H1 (cell line): Measurements from ENCODE around the gene RARB. TPM values are rescaled to one million over a fixed set of nuclear protein-coding genes. Genes with fewer than 3 reads are reported as not detected.

Experiments
- CTCF ChIA-PET: fragments of 300-600 bp; sonication (Branson Sonifier 250); formaldehyde crosslinking; loops from one replicate; lab custom pipeline; 2021; ENCODE audit not compliant: partially characterized antibody; lab: Charles Lee
- POLR2A ChIA-PET: fragments of 300-600 bp; sonication (Branson Sonifier 250); formaldehyde crosslinking; loops from one replicate; lab custom pipeline; 2021; ENCODE audit warnings: inconsistent platforms; ENCODE audit not compliant: partially characterized antibody; lab: Charles Lee
- DNase-seq, 2 experiments: peaks; one replicate each; pipeline versions ENCODE4 v3.0.0 to v3.0.0-alpha.2; 2010 to 2022; ENCODE audit warnings: low spot score in 2 of 2, low read depth in 1 of 2, mixed read lengths in 1 of 2
- FAIRE-seq: peaks from 2 replicates; lab custom pipeline; 2011; peaks lifted over from hg19 to GRCh38; lab: Jason Lieb, UNC
- H2AFZ ChIP-seq: 2 replicates; pipeline ENCODE4 v1.8.1; 2012; ENCODE audit warnings: low read length, inconsistent platforms
- H2AK5ac ChIP-seq: 2 replicates; pipeline ENCODE4 v1.6.1; 2013; ENCODE audit warnings: low read depth, low read length
- H2BK120ac ChIP-seq: replicated peaks from 2 replicates; pipeline ENCODE3; 2013; ENCODE audit warnings: low read depth, low read length, inconsistent platforms
- H2BK12ac ChIP-seq: 2 replicates; pipeline ENCODE4 v1.6.1; 2013; ENCODE audit warnings: low read depth, low read length
- H2BK15ac ChIP-seq: 2 replicates; pipeline ENCODE4 v1.6.1; 2013; ENCODE audit warnings: low read length
- H2BK20ac ChIP-seq: 2 replicates; pipeline ENCODE4 v1.6.1; 2013; ENCODE audit warnings: low read length
- H2BK5ac ChIP-seq: 2 replicates; pipeline ENCODE4 v1.6.1; 2013; ENCODE audit warnings: low read depth, low read length
- H3K14ac ChIP-seq: 2 replicates; pipeline ENCODE4 v1.6.1; 2013; ENCODE audit warnings: inconsistent platforms; ENCODE audit not compliant: insufficient read length
- H3K18ac ChIP-seq: 2 replicates; pipeline ENCODE4 v1.6.1; 2013; ENCODE audit warnings: low read length; ENCODE audit errors: extremely low read depth
- H3K23ac ChIP-seq: 2 replicates; pipeline ENCODE4 v1.6.1; 2013; ENCODE audit warnings: inconsistent platforms; ENCODE audit not compliant: insufficient read length
- H3K23me2 ChIP-seq: 2 replicates; pipeline ENCODE4 v1.6.1; 2013; ENCODE audit warnings: low read depth, low read length
- H3K27ac ChIP-seq: 2 replicates; pipeline ENCODE4 v1.6.1; 2011; ENCODE audit warnings: low read depth, low read length, inconsistent platforms
- H3K27me3 ChIP-seq, 4 experiments: replicated peaks in 1 of 4; 1 replicate in 1 of 4; 2 replicates in 3 of 4; pipeline versions ENCODE4 v1.6.1 to v1.8.1; 2011 to 2013; ENCODE audit warnings: low read length in 3 of 4, mild to moderate bottlenecking in 3 of 4, inconsistent platforms in 2 of 4, mixed read lengths in 2 of 4, moderate library complexity in 1 of 4; ENCODE audit not compliant: control insufficient read depth in 3 of 4, insufficient read depth in 3 of 4; ENCODE audit errors: extremely low read depth in 1 of 4
- H3K36me3 ChIP-seq, 4 experiments: 2 replicates each; pipeline versions ENCODE4 v1.6.1 to v1.8.1; 2011 to 2013; ENCODE audit warnings: mild to moderate bottlenecking in 4 of 4, low read length in 3 of 4, moderate library complexity in 2 of 4, control low read depth in 1 of 4, inconsistent platforms in 1 of 4; ENCODE audit not compliant: insufficient read depth in 4 of 4, control insufficient read depth in 2 of 4
- H3K4ac ChIP-seq: replicated peaks from 2 replicates; pipeline ENCODE3; 2013; ENCODE audit warnings: low read length, low read depth, mixed read lengths, inconsistent platforms; ENCODE audit not compliant: insufficient read length
- H3K4me1 ChIP-seq, 4 experiments: replicated peaks in 1 of 4; 1 replicate in 1 of 4; 2 replicates in 3 of 4; pipeline versions ENCODE4 v1.6.1 to v1.8.1; 2011 to 2013; ENCODE audit warnings: low read length in 3 of 4, inconsistent platforms in 2 of 4, mixed read lengths in 1 of 4; ENCODE audit not compliant: insufficient read depth in 4 of 4, control insufficient read depth in 3 of 4
- H3K4me2 ChIP-seq, 2 experiments: 2 replicates each; pipeline versions ENCODE4 v1.6.1 to v1.8.1; 2011 to 2013; ENCODE audit warnings: low read depth in 2 of 2, low read length in 2 of 2, control low read depth in 1 of 2, inconsistent platforms in 1 of 2, mild to moderate bottlenecking in 1 of 2; ENCODE audit not compliant: insufficient read depth in 1 of 2
- H3K4me3 ChIP-seq, 4 experiments: fragments of 200-600, 300-600 bp in 1 of 4; sonication (generic), shearing (Covaris generic), sonication (Bioruptor Twin) in 1 of 4; 2 replicates each; pipeline versions ENCODE4 v1.5.1 to v1.8.1; 2011 to 2016; ENCODE audit warnings: low read length in 4 of 4, low read depth in 3 of 4, control low read depth in 2 of 4, inconsistent platforms in 2 of 4, mild to moderate bottlenecking in 2 of 4, mixed read lengths in 1 of 4, moderate library complexity in 1 of 4; ENCODE audit not compliant: insufficient read depth in 2 of 4; ENCODE audit errors: extremely low read depth in 1 of 4
- H3K56ac ChIP-seq: replicated peaks from 2 replicates; pipeline ENCODE3; 2013; ENCODE audit warnings: low read depth, mild to moderate bottlenecking, mixed read lengths, low read length, inconsistent platforms; ENCODE audit not compliant: insufficient read length
- H3K79me1 ChIP-seq: 2 replicates; pipeline ENCODE4 v1.6.1; 2013; ENCODE audit warnings: low read depth, low read length, control low read depth
- H3K79me2 ChIP-seq, 2 experiments: 2 replicates each; pipeline versions ENCODE4 v1.6.1 to v1.8.1; 2012 to 2013; ENCODE audit warnings: low read length in 2 of 2, mild to moderate bottlenecking in 2 of 2, inconsistent platforms in 1 of 2; ENCODE audit not compliant: insufficient read depth in 2 of 2, control insufficient read depth in 1 of 2
- H3K9ac ChIP-seq, 4 experiments: replicated peaks in 1 of 4; 1 replicate in 1 of 4; 2 replicates in 3 of 4; pipeline versions ENCODE4 v1.6.1 to v1.8.1; 2011 to 2013; ENCODE audit warnings: low read depth in 3 of 4, low read length in 3 of 4, control low read depth in 2 of 4, mild to moderate bottlenecking in 2 of 4, moderate library complexity in 2 of 4, inconsistent platforms in 1 of 4; ENCODE audit errors: extremely low read depth in 1 of 4
- H3K9me3 ChIP-seq, 2 experiments: 2 replicates each; pipeline versions ENCODE4 v1.6.1 to v1.8.1; 2012 to 2013; ENCODE audit warnings: mild to moderate bottlenecking in 2 of 2, moderate library complexity in 2 of 2, control low read depth in 1 of 2, inconsistent platforms in 1 of 2, low read depth in 1 of 2, low read length in 1 of 2, mixed read lengths in 1 of 2; ENCODE audit not compliant: insufficient read depth in 2 of 2
- H4K20me1 ChIP-seq, 2 experiments: replicated peaks in 1 of 2; 2 replicates each; pipeline versions ENCODE3 to v1.8.1; 2011 to 2013; ENCODE audit warnings: inconsistent platforms in 2 of 2, low read length in 2 of 2, mild to moderate bottlenecking in 1 of 2; ENCODE audit not compliant: insufficient read depth in 2 of 2, control insufficient read depth in 1 of 2
- H4K5ac ChIP-seq: 2 replicates; pipeline ENCODE4 v1.6.1; 2013; ENCODE audit warnings: low read length, low read depth, mixed read lengths, inconsistent platforms; ENCODE audit not compliant: insufficient read length
- H4K8ac ChIP-seq: 2 replicates; pipeline ENCODE4 v1.8.0; 2013; ENCODE audit warnings: mild to moderate bottlenecking, moderate library complexity, low read length, inconsistent platforms; ENCODE audit not compliant: insufficient read depth; ENCODE audit errors: extremely low read depth
- H4K91ac ChIP-seq: replicated peaks from 2 replicates; pipeline ENCODE3; 2013; ENCODE audit warnings: low read length, mixed read lengths, inconsistent platforms; ENCODE audit not compliant: insufficient read length
- CBX5 ChIP-seq: fragments of 300-800, 300-1000 bp; sonication (generic); IDR thresholded peaks from 2 replicates; pipeline ENCODE4 v1.7.1; 2016; ENCODE audit warnings: antibody characterized with exemption, low read length, low read depth
- EGR1 ChIP-seq: IDR thresholded peaks from 2 replicates; pipeline ENCODE4 v1.6.1; 2011; ENCODE audit warnings: low read depth, low read length, borderline replicate concordance
- FOSL1 ChIP-seq: IDR thresholded peaks from 2 replicates; pipeline ENCODE4 v1.6.1; 2011; ENCODE audit warnings: mild to moderate bottlenecking, low read depth, low read length, moderate library complexity; ENCODE audit not compliant: insufficient read depth
- HDAC6 ChIP-seq: IDR thresholded peaks from one replicate; pipeline ENCODE4 v1.7.1; 2012; ENCODE audit warnings: low read depth, mild to moderate bottlenecking, inconsistent platforms, low read length, moderate library complexity
- MAFK ChIP-seq: IDR thresholded peaks from 2 replicates; pipeline ENCODE4 v1.6.1; 2012; ENCODE audit warnings: low read depth, mild to moderate bottlenecking, improper control_type of control experiment, low read length
- RNF2 ChIP-seq: fragments of 200-900, 300-1000 bp; sonication (generic); IDR thresholded peaks from 2 replicates; pipeline ENCODE4 v1.7.1; 2016; ENCODE audit warnings: borderline replicate concordance, low read depth, mild to moderate bottlenecking, antibody characterized with exemption, low read length; ENCODE audit not compliant: poor library complexity, severe bottlenecking; ENCODE audit errors: missing control alignments
- SAP30 ChIP-seq: fragments of 300-600 bp; sonication (generic); IDR thresholded peaks from 2 replicates; pipeline ENCODE4 v1.7.1; 2012; ENCODE audit warnings: low read length, moderate library complexity, mild to moderate bottlenecking, inconsistent platforms; ENCODE audit not compliant: insufficient read depth, insufficient replicate concordance
- WGBS, 2 experiments: shearing (Covaris generic) in 1 of 2; methylation state at CpG; one replicate each; pipeline versions ENCODE4 v1.1.6 to v1.1.7; 2013 to 2015; ENCODE audit warnings: low lambda C conversion rate in 2 of 2, mixed read lengths in 2 of 2, inconsistent platforms in 1 of 2, low coverage in 1 of 2, missing lambda C conversion rate in 1 of 2; ENCODE audit not compliant: insufficient replicate concordance in 2 of 2, insufficient coverage in 1 of 2, insufficient read length in 1 of 2; ENCODE audit errors: extremely low coverage in 1 of 2, missing lambda C conversion rate in 1 of 2; 5-methylcytosine and 5-hydroxymethylcytosine counted together
- polyA plus RNA-seq, 7 experiments: library from polyadenylated mRNA; depleted of rRNA in 3 of 7; stranded (reverse) in 5 of 7; unstranded in 2 of 7; fragments of >200 nt in 5 of 7; fragments of 200-250 nt in 2 of 7; gene quantifications; 1 replicate in 5 of 7; 2 replicates in 1 of 7; 4 replicates in 1 of 7; pipeline versions ENCODE4 v1.2.1 to v1.2.3, GENCODE V29; 2011 to 2013; ENCODE audit warnings: missing spikeins in 2 of 7, mixed read lengths in 2 of 7
- total RNA-seq: library from RNA; stranded (reverse); fragmentation: NEBNext Ultra II Directional; extraction: Animal tissue kit (Norgen Biotek cat#: 25700); gene quantifications from 2 replicates; pipeline ENCODE4 v1.2.1, GENCODE V29; 2021
- TF ChIP-seq, protein P1 (sequence below): IDR thresholded peaks from 2 replicates; pipeline ENCODE4 v1.6.1; 2012; ENCODE audit warnings: inconsistent platforms

The RARB gene
- total and polyA plus RNA-seq, 2 of the 8 experiments (the other 6 are each of a cell fraction or from before 2014, with no cell fraction given), result 0.15 to 0.22 TPM

- no peak overlapping the region for H3K23ac ChIP-seq
- H3K23me2 ChIP-seq, result no peaks in the 10 kb centered on the region
- H3K36me3 ChIP-seq, result peaks cover 6 to 38% (median 17%) of the 10 kb centered on the region in 4 experiments; a peak in 7 of 8 replicates
- no peak overlapping the region for H3K18ac ChIP-seq
- H2BK20ac ChIP-seq, result no peak overlapping the region
- H4K91ac ChIP-seq, result no peak overlapping the region
- H3K14ac ChIP-seq, result no peak overlapping the region
- CTCF ChIA-PET, result no interaction called here
- POLR2A ChIA-PET, result interaction anchor here (0.6 kb wide), 1 partner anchor 626 kb away, joined by 3 read pairs; no protein-coding TSS in a partner anchor
- H3K79me1 ChIP-seq, result no peaks in the 10 kb centered on the region
- H3K9me3 ChIP-seq, result no peaks in the 10 kb centered on the region
- H2BK15ac ChIP-seq, result no peak overlapping the region
- H3K4me3 ChIP-seq, result no peak overlapping the region
- no peak overlapping the region for H3K4me2 ChIP-seq
- H2BK120ac ChIP-seq, result no peak overlapping the region
- no peak overlapping the region for H3K56ac ChIP-seq
- DNase-seq (no peak), FAIRE-seq (no peak)
- H2AK5ac ChIP-seq, result no peak overlapping the region
- H3K9ac ChIP-seq, result no peak overlapping the region
- H4K5ac ChIP-seq, result no peak overlapping the region
- H3K4me1 ChIP-seq, result peaks cover 0 to 2% (median 2%) of the 10 kb centered on the region in 4 experiments; a peak in 3 of 7 replicates
- no peak overlapping the region for H3K27ac ChIP-seq
- no peak overlapping the region for H2BK12ac ChIP-seq
- no peak overlapping the region for H2AFZ ChIP-seq
- H4K8ac ChIP-seq, result no peak overlapping the region
- H4K20me1 ChIP-seq, result peaks cover 0 to 2% of the 10 kb centered on the region in 2 experiments
- no peak overlapping the region for H2BK5ac ChIP-seq
- H3K79me2 ChIP-seq, result no peaks in the 10 kb centered on the region
- no peak overlapping the region for H3K4ac ChIP-seq
- WGBS, 2 experiments, result 92% methylated on average over 1 of the region's 1 CpG; no CpG with 5 or more reads in 1 of the 2 experiments
- H3K27me3 ChIP-seq, result no peaks in the 10 kb centered on the region
- TF ChIP-seq HDAC6, result no peak
- TF ChIP-seq, protein P1, sequence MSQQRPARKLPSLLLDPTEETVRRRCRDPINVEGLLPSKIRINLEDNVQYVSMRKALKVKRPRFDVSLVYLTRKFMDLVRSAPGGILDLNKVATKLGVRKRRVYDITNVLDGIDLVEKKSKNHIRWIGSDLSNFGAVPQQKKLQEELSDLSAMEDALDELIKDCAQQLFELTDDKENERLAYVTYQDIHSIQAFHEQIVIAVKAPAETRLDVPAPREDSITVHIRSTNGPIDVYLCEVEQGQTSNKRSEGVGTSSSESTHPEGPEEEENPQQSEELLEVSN, result no peak
- TF ChIP-seq FOSL1, result no peak
- no peak for TF ChIP-seq MAFK
- TF ChIP-seq EGR1, result no peak
- TF ChIP-seq RNF2, result no peak
- TF ChIP-seq SAP30, result no peak
- TF ChIP-seq CBX5, result no peak
These were observed 169.6 kb downstream of the RARB start for GRCh38 chr3:25597535-25598101.
